NT2/D1 (cell line): ENCODE data around the gene TBK1.

Source experiments
- SUZ12 ChIP-seq: IDR thresholded peaks from 2 replicates; pipeline ENCODE4 v1.6.1; 2011; ENCODE audit not compliant: insufficient read length, insufficient read depth; ENCODE audit errors: extremely low read depth
- YY1 ChIP-seq: IDR thresholded peaks from 2 replicates; pipeline ENCODE4 v1.6.1; 2011; ENCODE audit not compliant: insufficient read length, insufficient read depth
- ZNF274 ChIP-seq: IDR thresholded peaks from 2 replicates; pipeline ENCODE4 v1.6.1; 2011; ENCODE audit warnings: mild to moderate bottlenecking, low read depth, low read length

DNA sequence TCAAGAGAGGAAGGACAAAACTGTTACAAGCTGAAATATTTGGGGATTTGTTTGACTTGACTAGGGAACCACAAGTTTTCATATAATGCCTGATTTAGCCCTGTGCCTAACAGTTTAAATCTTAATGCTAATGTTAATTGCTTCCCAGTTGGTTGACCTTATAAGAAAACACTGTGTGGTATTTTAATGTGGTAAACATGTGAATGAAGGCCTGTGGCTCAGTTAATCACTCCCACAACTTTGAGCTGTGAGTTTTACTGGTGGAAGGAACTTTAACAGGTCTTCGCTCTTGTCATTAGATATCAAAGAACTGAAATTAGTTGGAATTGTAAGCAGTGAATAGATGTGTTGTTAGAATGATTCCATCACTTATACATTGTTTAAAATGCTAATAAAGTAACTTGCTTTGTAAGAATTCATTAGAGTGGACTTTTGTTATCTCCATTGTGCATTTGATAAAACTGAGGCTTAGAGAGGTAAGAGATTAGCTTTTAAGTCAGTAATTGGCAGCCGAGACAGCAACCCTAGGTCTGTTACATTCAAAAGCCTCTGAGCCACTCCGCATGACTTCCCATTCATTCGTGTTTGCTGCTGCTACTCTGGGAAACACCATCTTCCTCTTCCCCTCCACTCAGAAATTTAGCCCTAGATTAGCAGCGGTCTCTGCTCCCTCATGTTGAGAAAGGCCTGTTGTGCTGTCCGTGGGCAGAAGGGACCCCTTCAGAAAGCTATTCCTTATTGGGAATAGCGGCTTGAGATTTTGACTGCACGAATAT lies 1.0 kb upstream of the TBK1 start:
- TF ChIP-seq ZNF274 (no peak), YY1 (no peak), SUZ12 (no peak)
